ENCODE data around the gene DPP7.
"Not testable (repeated sequence)": the region's sequence is repeated elsewhere in the genome, so short reads cannot be mapped to it uniquely, and the experiment has no call there.

The DPP7 gene

DNA sequence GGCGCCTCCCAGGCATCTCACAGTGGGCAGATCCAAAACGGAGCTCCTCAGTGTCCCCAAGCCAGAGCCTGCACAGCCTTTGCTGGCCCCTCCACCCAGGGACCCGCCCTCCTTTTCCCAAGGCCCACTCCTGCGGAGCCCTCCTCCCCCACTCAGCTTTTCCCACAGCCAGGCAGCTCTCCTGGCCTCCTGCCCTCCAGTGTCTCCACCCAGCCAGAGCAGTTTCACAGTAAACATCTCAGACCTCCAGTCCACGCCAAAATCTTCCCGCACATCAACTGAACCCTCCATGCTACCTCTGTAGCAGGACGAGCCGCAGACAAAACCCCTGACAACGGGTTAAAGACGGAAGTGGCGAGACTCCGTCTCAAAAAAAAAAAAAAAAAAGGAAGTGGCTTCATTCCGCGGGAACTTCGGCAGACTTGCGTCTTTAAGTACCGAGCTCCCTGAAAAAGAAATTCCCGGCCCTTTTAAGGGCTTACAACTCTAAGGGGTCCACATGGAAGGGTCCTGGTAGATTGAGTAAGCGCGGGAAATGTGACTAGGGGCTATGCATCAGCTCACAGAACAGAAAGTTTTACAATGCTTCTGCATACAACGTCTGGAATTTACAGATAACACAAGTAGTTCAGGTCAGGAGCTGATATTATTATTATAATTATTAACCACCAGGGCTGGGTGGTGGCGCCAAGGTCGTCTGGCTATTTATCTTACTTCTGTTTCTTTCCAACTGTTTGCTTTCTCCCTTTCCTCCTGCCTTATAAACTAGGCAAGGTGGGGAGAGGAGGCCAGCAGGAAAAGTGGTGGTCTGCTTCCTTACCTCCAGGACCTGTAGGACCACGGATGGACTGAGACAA, 13.0 kb upstream of the DPP7 start:
- peak overlapping the region; percentile 60 for H3K27ac Mint-ChIP-seq
- H3K27me3 Mint-ChIP-seq (ENCODE audit: low read depth, poor library complexity): peaks cover 26% of the 10 kb centered on the region
- peaks cover 24% of the 10 kb centered on the region for H3K4me1 Mint-ChIP-seq
- peak overlapping the region; percentile 89 for H3K4me3 Mint-ChIP-seq
- no peak for DNase-seq
- H3K9me3 Mint-ChIP-seq: peaks cover 3% of the 10 kb centered on the region
- no peaks in the 10 kb centered on the region for H3K36me3 Mint-ChIP-seq (ENCODE audit: low read depth)
- TF ChIP-seq, protein P1, sequence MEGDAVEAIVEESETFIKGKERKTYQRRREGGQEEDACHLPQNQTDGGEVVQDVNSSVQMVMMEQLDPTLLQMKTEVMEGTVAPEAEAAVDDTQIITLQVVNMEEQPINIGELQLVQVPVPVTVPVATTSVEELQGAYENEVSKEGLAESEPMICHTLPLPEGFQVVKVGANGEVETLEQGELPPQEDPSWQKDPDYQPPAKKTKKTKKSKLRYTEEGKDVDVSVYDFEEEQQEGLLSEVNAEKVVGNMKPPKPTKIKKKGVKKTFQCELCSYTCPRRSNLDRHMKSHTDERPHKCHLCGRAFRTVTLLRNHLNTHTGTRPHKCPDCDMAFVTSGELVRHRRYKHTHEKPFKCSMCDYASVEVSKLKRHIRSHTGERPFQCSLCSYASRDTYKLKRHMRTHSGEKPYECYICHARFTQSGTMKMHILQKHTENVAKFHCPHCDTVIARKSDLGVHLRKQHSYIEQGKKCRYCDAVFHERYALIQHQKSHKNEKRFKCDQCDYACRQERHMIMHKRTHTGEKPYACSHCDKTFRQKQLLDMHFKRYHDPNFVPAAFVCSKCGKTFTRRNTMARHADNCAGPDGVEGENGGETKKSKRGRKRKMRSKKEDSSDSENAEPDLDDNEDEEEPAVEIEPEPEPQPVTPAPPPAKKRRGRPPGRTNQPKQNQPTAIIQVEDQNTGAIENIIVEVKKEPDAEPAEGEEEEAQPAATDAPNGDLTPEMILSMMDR (IDR thresholded peaks at IDR 0.05): no peak

DNA sequence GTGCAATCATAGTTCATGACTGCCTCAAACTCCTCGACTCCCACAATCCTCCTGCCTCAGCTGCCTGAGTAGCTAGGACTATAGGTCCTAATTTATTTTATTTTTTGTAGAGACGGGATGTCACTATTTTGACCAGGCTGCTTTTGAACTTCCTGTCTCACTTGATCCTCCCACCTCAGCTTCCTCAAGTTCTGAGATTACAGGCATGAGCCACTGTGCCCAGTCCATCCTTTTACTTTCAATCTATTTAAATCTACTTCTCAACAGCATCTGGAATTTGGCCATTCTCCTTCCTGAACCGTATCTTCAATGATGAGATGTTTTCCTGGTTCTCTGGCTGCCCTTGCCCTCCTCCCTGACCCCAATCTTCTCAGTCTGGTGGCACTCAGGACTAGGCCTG, 12.3 kb upstream of the DPP7 start:
- Mint-ChIP-seq H3K27ac (peak overlapping the region; percentile 60), H3K36me3 (ENCODE audit: low read depth) (no peaks in the 10 kb centered on the region), H3K4me3 (no peak overlapping the region), H3K4me1 (peaks cover 30% of the 10 kb centered on the region), H3K9me3 (peaks cover 3% of the 10 kb centered on the region), H3K27me3 (ENCODE audit: low read depth, poor library complexity) (peaks cover 19% of the 10 kb centered on the region)
- DNase-seq: no peak
- TF ChIP-seq, protein P1 (IDR thresholded peaks at IDR 0.05): no peak

DNA sequence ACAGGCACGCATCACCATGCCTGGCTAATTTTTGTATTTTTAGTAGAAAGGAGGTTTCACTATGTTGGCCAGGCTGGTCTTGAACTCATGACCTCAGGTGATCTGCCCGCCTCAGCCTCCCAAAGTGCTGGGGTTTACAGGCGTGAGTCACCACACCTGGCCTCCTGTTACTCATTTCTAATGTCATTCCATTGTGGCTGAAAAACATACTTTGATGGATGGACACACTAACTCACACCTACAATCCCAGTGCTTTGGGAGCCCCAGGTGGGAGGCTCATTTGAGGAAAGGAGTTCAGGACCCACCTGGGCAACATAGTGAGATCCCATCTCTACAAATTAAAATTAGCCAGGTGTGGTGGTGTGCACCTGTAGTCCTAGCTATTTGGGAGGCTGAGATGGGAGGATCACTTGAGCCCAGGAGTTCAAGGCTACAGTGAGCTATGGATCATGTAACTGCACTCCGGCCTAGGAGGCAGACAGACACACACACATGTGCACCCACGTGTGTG, 9.5 kb upstream of the DPP7 start:
- peaks cover 31% of the 10 kb centered on the region for H3K4me1 Mint-ChIP-seq
- H3K27me3 Mint-ChIP-seq (ENCODE audit: low read depth, poor library complexity); H3K4me3 Mint-ChIP-seq; H3K36me3 Mint-ChIP-seq (ENCODE audit: low read depth); H3K9me3 Mint-ChIP-seq; H3K27ac Mint-ChIP-seq; DNase-seq: not testable (repeated sequence)

DNA sequence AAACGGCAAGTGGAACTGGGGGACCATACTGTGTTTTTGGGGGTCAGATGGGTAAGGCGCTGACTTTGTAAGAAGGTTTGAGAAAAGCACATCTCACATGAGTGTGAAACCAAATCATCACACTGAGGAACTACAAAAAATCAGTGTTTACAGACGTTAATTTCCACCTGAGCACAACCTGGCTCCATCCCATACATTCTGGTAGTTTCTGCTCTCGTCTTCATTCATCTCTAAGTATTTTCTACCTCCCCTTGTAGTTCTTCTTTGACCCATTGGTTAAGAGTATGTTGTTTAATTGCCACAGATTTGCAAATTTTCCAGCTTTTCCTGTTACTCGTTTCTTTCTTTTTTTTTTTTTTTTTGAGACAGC, 8.9 kb upstream of the DPP7 start:
- no peak for DNase-seq
- Mint-ChIP-seq H3K4me3 (no peak overlapping the region), H3K4me1 (peaks cover 26% of the 10 kb centered on the region), H3K27me3 (ENCODE audit: low read depth, poor library complexity) (peaks cover 5% of the 10 kb centered on the region), H3K27ac (no peak overlapping the region), H3K9me3 (no peaks in the 10 kb centered on the region), H3K36me3 (ENCODE audit: low read depth) (no peaks in the 10 kb centered on the region)
- TF ChIP-seq, protein P1 (IDR thresholded peaks at IDR 0.05): no peak

DNA sequence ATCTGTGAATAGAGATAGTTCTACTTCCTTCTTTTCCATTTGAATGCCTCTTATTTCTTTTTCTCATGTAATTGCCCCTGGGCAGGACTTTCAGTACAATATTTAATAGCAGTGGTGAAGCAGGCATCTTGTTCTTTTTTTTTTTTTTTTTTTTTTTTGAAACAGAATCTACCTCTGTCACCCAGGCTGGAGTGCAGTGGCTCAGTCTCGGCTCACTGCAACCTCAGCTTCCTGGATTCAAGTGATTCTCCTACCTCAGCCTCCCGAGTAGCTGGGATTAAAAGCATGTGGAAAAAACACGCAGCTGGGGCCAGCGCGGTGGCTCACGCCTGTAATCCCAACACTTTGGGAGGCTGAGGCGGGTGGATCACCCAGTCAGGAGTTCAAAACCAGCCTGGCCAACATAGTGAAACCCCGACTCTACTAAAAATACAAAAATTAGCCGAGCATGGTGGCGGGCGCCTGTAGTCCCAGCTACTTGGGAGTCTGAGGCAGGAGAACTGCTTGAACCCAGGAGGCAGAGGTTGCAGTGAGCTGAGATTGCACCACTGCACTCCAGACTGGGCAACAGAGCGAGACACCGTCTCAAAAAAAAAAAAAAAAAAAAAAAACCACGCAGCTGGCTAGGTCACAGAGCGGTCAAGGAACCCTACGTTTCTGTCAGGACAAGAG, 8.4 kb upstream of the DPP7 start:
- H3K9me3 Mint-ChIP-seq; H3K27ac Mint-ChIP-seq; DNase-seq; H3K27me3 Mint-ChIP-seq (ENCODE audit: low read depth, poor library complexity); H3K4me3 Mint-ChIP-seq; H3K36me3 Mint-ChIP-seq (ENCODE audit: low read depth): not testable (repeated sequence)
- peaks cover 20% of the 10 kb centered on the region for H3K4me1 Mint-ChIP-seq

DNA sequence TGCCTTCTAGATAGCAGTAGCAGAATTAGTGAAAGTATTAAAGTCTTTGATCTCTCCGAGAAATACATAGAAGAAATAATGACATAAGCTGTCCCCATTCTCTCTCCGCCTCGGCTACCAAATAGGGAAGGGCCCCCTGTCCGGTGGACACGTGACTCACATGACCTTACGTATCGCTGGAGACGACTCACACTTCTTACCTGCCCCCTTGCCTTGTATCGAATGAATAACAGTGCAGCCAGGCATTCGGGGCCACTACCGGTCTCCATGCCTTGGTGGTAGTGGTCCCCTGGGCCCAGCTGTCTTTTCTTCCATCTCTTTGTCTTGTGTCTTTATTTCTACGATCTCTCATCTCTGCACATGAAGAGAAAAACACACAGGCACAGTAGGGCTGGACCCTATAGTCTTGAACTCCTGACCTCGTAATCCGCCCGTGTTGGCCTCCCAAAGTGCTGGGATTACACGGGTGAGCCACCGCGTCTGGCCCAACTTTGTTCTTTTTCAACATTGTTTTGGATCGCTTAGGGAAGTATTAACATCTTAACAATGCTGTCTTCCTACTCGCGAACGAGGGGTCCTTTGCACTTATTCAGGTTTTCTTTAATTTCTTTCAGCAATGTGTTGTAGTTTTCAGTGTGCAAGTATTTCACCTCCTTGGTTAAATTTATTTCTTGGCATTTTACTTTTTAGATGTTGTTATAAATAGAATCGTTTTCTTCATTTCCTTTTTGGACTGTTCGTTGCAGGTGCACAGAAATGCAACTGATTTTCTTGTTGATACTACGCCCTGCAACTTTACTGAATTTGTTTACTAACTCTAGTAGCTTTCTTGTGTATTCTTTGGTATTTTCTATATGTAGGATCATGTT, 7.6 kb upstream of the DPP7 start:
- H3K36me3 Mint-ChIP-seq (ENCODE audit: low read depth); H3K27ac Mint-ChIP-seq: not testable (repeated sequence)

DNA sequence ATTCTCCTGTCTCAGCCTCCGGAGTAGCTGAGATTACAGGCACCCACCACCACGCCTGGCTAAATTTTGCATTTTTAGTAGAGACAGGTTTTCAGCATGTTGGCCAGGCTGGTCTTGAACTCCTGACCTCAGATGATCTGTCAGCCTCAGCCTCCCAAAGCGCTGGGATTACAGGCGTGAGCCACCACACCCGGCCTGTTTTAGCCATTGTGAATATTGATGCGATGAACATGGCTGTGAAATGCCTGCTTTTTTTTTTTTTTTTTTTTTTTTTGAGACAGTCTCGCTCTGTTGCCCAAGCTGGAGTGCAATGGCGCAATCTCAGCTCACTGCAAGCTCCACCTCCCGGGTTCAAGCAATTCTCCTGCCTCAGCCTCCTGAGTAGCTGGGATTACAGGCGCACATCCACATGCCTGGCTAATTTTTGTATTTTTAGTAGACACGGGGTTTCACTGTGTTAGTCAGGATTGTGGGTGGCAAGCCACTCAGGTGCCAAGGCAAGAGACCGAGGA, 3.6 kb upstream of the DPP7 start:
- peaks cover 40% of the 10 kb centered on the region for H3K27me3 Mint-ChIP-seq (ENCODE audit: low read depth, poor library complexity)
- H3K9me3 Mint-ChIP-seq; H3K27ac Mint-ChIP-seq; H3K4me1 Mint-ChIP-seq; DNase-seq; H3K36me3 Mint-ChIP-seq (ENCODE audit: low read depth); H3K4me3 Mint-ChIP-seq: not testable (repeated sequence)

More for the DNA sequence above, 7.6 kb upstream of the DPP7 start:
- not testable (repeated sequence) for H3K9me3 Mint-ChIP-seq, H3K4me3 Mint-ChIP-seq, DNase-seq
- Mint-ChIP-seq H3K4me1 (peaks cover 13% of the 10 kb centered on the region), H3K27me3 (ENCODE audit: low read depth, poor library complexity) (peaks cover 14% of the 10 kb centered on the region)

Data from nephron progenitor cell (in vitro differentiated cells).